Stimulated activated CD4-positive, alpha-beta T cell treated with anti-CD3 and anti-CD28 coated beads, Interleukin-1b, Interleukin-23, amount 100 ng/mL, for 48 hours (primary cell): Measurements from ENCODE around the gene MTCH1.

Experiments used
- DNase-seq: peaks from one replicate; pipeline ENCODE4 v3.0.0-alpha.2; 2020

The MTCH1 gene

GRCh38 chr6:36989264-36989663 lies 3.3 kb upstream of the MTCH1 start:
- no peak for DNase-seq

- DNase-seq = no peak
These were observed 680 bp upstream of the MTCH1 start for GRCh38 chr6:36986704-36987047.

GRCh38 chr6:36985417-36985807 lies 584 bp downstream of the MTCH1 start:
- DNase-seq = no peak

GRCh38 chr6:36984581-36985416 lies 1.2 kb downstream of the MTCH1 start:
- peak; percentile 80 for DNase-seq

GRCh38 chr6:36983538-36983937 lies 2.5 kb downstream of the MTCH1 start:
- DNase-seq = no peak

- DNase-seq = no peak
These were observed 4.9 kb downstream of the MTCH1 start for GRCh38 chr6:36980876-36981619.

GRCh38 chr6:36980129-36980528 lies 5.9 kb downstream of the MTCH1 start:
- DNase-seq = no peak

GRCh38 chr6:36979347-36979742 lies 6.7 kb downstream of the MTCH1 start:
- no peak for DNase-seq

- DNase-seq = no peak
These were observed 7.3 kb downstream of the MTCH1 start for GRCh38 chr6:36978421-36979346.

GRCh38 chr6:36977470-36977941 lies 8.5 kb downstream of the MTCH1 start:
- no peak for DNase-seq

- no peak for DNase-seq
These were observed 9.1 kb downstream of the MTCH1 start for GRCh38 chr6:36976931-36977330.

GRCh38 chr6:36976509-36976908 lies 9.5 kb downstream of the MTCH1 start:
- DNase-seq = no peak

- no peak for DNase-seq
These were observed 10.1 kb downstream of the MTCH1 start for GRCh38 chr6:36976007-36976264.

GRCh38 chr6:36975231-36976006 lies 10.6 kb downstream of the MTCH1 start:
- DNase-seq = no peak

GRCh38 chr6:36973647-36974046 lies 12.3 kb downstream of the MTCH1 start:
- no peak for DNase-seq

- DNase-seq = no peak
These were observed 12.8 kb downstream of the MTCH1 start for GRCh38 chr6:36973190-36973589.

GRCh38 chr6:36971921-36972673 lies 13.9 kb downstream of the MTCH1 start:
- DNase-seq = no peak

- DNase-seq = no peak
These were observed 14.8 kb downstream of the MTCH1 start for GRCh38 chr6:36970892-36971842.

- DNase-seq = no peak
These were observed 15.8 kb downstream of the MTCH1 start for GRCh38 chr6:36969988-36970891.
